Prostate gland (tissue), 2 donors: ENCODE data around the gene GPR26.

Experiments used
- POLR2A ChIP-seq: fragments of 450-650 bp; IDR thresholded peaks from one replicate; pipeline ENCODE4 v1.6.1; 2016; ENCODE audit warnings: antibody characterized with exemption, mild to moderate bottlenecking
- POLR2AphosphoS5 ChIP-seq: sonication (generic); formaldehyde crosslinking; IDR thresholded peaks from one replicate; pipeline ENCODE4 v1.6.1; 2017; ENCODE audit warnings: antibody characterized with exemption
- TF ChIP-seq, protein P1 (sequence below), 4 experiments: fragments of 200-600 bp in 2 of 4; fragments of 450-650 bp in 2 of 4; sonication (generic) in 2 of 4; IDR thresholded peaks; 1 replicate in 3 of 4; 2 replicates in 1 of 4; pipeline ENCODE4 v1.5.1; 2016 to 2019; ENCODE audit warnings: antibody characterized with exemption in 4 of 4, mild to moderate bottlenecking in 2 of 4, moderate library complexity in 2 of 4

DNA sequence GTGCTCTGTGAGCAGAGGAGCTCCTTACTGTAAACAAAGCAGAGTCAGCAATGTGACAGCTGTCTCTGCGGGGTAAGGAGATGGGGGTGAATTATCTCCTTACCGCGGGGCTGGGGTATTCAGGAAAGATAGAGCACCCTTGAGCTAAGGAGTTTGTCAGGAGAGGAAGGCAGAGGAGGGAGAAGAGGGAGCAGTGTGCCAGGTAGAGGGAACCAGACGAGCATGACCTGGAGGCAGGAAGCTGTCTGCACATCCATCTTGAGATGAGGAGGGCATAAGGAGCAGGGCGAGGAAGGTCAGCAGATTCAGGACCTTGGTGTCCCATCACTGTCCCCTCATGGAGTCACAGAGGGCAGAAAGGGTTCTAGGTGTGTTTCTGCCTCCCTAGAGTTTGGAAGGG lies 32.5 kb upstream of the GPR26 start:
- TF ChIP-seq POLR2AphosphoS5: no peak
- no peak for TF ChIP-seq POLR2A
- TF ChIP-seq, protein P1, sequence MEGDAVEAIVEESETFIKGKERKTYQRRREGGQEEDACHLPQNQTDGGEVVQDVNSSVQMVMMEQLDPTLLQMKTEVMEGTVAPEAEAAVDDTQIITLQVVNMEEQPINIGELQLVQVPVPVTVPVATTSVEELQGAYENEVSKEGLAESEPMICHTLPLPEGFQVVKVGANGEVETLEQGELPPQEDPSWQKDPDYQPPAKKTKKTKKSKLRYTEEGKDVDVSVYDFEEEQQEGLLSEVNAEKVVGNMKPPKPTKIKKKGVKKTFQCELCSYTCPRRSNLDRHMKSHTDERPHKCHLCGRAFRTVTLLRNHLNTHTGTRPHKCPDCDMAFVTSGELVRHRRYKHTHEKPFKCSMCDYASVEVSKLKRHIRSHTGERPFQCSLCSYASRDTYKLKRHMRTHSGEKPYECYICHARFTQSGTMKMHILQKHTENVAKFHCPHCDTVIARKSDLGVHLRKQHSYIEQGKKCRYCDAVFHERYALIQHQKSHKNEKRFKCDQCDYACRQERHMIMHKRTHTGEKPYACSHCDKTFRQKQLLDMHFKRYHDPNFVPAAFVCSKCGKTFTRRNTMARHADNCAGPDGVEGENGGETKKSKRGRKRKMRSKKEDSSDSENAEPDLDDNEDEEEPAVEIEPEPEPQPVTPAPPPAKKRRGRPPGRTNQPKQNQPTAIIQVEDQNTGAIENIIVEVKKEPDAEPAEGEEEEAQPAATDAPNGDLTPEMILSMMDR (IDR thresholded peaks at IDR 0.05): no peak
